Adipocyte (in vitro differentiated cells): ENCODE results near the gene ZBTB5.
"Not testable (repeated sequence)": the region's sequence is repeated elsewhere in the genome, so short reads cannot be mapped to it uniquely, and the experiment has no call there.

Source experiments
- DNase-seq: peaks from one replicate; pipeline ENCODE4 v3.0.0-alpha.2; 2015; ENCODE audit warnings: low read depth
- H3K27me3 ChIP-seq: replicated peaks from 2 replicates; pipeline ENCODE4 v1.7.0; 2013; ENCODE audit warnings: mild to moderate bottlenecking, low read length, moderate library complexity; ENCODE audit not compliant: control insufficient read depth, insufficient read depth
- H3K36me3 ChIP-seq: 2 replicates; pipeline ENCODE4 v1.7.0; 2013; ENCODE audit warnings: low read length, mild to moderate bottlenecking, moderate library complexity; ENCODE audit not compliant: control insufficient read depth, insufficient read depth, severe bottlenecking
- H3K4me1 ChIP-seq: 2 replicates; pipeline ENCODE4 v1.7.0; 2013; ENCODE audit warnings: mild to moderate bottlenecking, low read length, moderate library complexity; ENCODE audit not compliant: control insufficient read depth, insufficient read depth
- H3K4me3 ChIP-seq: 2 replicates; pipeline ENCODE4 v1.7.0; 2013; ENCODE audit warnings: mild to moderate bottlenecking, low read length, moderate library complexity
- H3K9ac ChIP-seq: 2 replicates; pipeline ENCODE4 v1.7.0; 2013; ENCODE audit warnings: mild to moderate bottlenecking, low read length, moderate library complexity
- H3K9me3 ChIP-seq: 2 replicates; pipeline ENCODE4 v1.7.0; 2013; ENCODE audit warnings: mild to moderate bottlenecking, low read length, moderate library complexity; ENCODE audit not compliant: control insufficient read depth

ZBTB5 gene

GRCh38 chr9:37485389-37486255, 20.4 kb upstream of the ZBTB5 start, which contains the start of gene POLR1E:
POLR1E (plus strand) TSS chr9:37485948; CDS start chr9:37486048, 100 bp downstream.
- Histone ChIP-seq H3K36me3 (peaks cover 30% of the 10 kb centered on the region), H3K4me3 (peak within 1 kb of the TSS; percentile 95), H3K9ac (peak within 1 kb of the TSS; percentile 93), H3K27me3 (no peaks in the 10 kb centered on the region), H3K9me3 (no peaks in the 10 kb centered on the region), H3K4me1 (peaks cover 31% of the 10 kb centered on the region)
- DNase-seq: peak; percentile 96

GRCh38 chr9:37480759-37481158, 15.5 kb upstream of the ZBTB5 start:
- Histone ChIP-seq H3K36me3 (no peaks in the 10 kb centered on the region), H3K4me3 (no peak overlapping the region), H3K9me3 (no peaks in the 10 kb centered on the region), H3K27me3 (no peaks in the 10 kb centered on the region), H3K9ac (no peak overlapping the region), H3K4me1 (peaks cover 4% of the 10 kb centered on the region)
- DNase-seq: no peak

GRCh38 chr9:37477987-37478619, 12.9 kb upstream of the ZBTB5 start:
- DNase-seq, H3K27me3 ChIP-seq, H3K9me3 ChIP-seq, H3K4me3 ChIP-seq, H3K4me1 ChIP-seq, H3K36me3 ChIP-seq, H3K9ac ChIP-seq: not testable (repeated sequence)

- not testable (repeated sequence) for H3K36me3 ChIP-seq, H3K27me3 ChIP-seq, H3K9me3 ChIP-seq, H3K4me1 ChIP-seq, H3K9ac ChIP-seq, H3K4me3 ChIP-seq, DNase-seq
Observed at GRCh38 chr9:37477443-37477842, 12.2 kb upstream of the ZBTB5 start.

GRCh38 chr9:37476930-37477329, 11.7 kb upstream of the ZBTB5 start:
- H3K36me3 ChIP-seq: no peaks in the 10 kb centered on the region
- H3K9me3 ChIP-seq: peaks cover 9% of the 10 kb centered on the region
- H3K9ac ChIP-seq: no peak overlapping the region
- no peaks in the 10 kb centered on the region for H3K27me3 ChIP-seq
- peaks cover under 1% of the 10 kb centered on the region for H3K4me1 ChIP-seq
- H3K4me3 ChIP-seq: no peak overlapping the region
- DNase-seq: no peak

- no peaks in the 10 kb centered on the region for H3K36me3 ChIP-seq
- no peak overlapping the region for H3K4me3 ChIP-seq
- no peak overlapping the region for H3K9ac ChIP-seq
- no peak for DNase-seq
- H3K27me3 ChIP-seq: no peaks in the 10 kb centered on the region
- H3K9me3 ChIP-seq: peaks cover 9% of the 10 kb centered on the region
- peaks cover 4% of the 10 kb centered on the region for H3K4me1 ChIP-seq
Observed at GRCh38 chr9:37474438-37474837, 9.2 kb upstream of the ZBTB5 start.

- H3K4me1 ChIP-seq, H3K27me3 ChIP-seq, H3K4me3 ChIP-seq, H3K36me3 ChIP-seq, H3K9ac ChIP-seq, H3K9me3 ChIP-seq, DNase-seq: not testable (repeated sequence)
Observed at GRCh38 chr9:37473982-37474381, 8.7 kb upstream of the ZBTB5 start.

GRCh38 chr9:37471942-37472684, 6.9 kb upstream of the ZBTB5 start:
- peak overlapping the region; percentile 79 for H3K4me3 ChIP-seq
- peak; percentile 87 for DNase-seq
- H3K9ac ChIP-seq: peak overlapping the region; percentile 87
- no peaks in the 10 kb centered on the region for H3K27me3 ChIP-seq
- peaks cover 9% of the 10 kb centered on the region for H3K9me3 ChIP-seq
- peaks cover 4% of the 10 kb centered on the region for H3K4me1 ChIP-seq
- no peaks in the 10 kb centered on the region for H3K36me3 ChIP-seq

GRCh38 chr9:37468620-37469019, 3.4 kb upstream of the ZBTB5 start:
- Histone ChIP-seq H3K4me1 (peaks cover 16% of the 10 kb centered on the region), H3K36me3 (no peaks in the 10 kb centered on the region), H3K9ac (no peak overlapping the region), H3K4me3 (no peak overlapping the region), H3K27me3 (no peaks in the 10 kb centered on the region), H3K9me3 (no peaks in the 10 kb centered on the region)
- no peak for DNase-seq

- H3K4me3 ChIP-seq, H3K9me3 ChIP-seq, H3K27me3 ChIP-seq, DNase-seq, H3K9ac ChIP-seq, H3K36me3 ChIP-seq: not testable (repeated sequence)
- H3K4me1 ChIP-seq: peaks cover 25% of the 10 kb centered on the region
Observed at GRCh38 chr9:37467530-37467929, 2.3 kb upstream of the ZBTB5 start.

- H3K27me3 ChIP-seq: no peaks in the 10 kb centered on the region
- DNase-seq: peak; percentile 84
- H3K4me1 ChIP-seq: peaks cover 26% of the 10 kb centered on the region
- H3K4me3 ChIP-seq: peak overlapping the region; percentile 91
- H3K36me3 ChIP-seq: no peaks in the 10 kb centered on the region
- H3K9ac ChIP-seq: peak overlapping the region; percentile 95
- H3K9me3 ChIP-seq: no peaks in the 10 kb centered on the region
Observed at GRCh38 chr9:37466037-37466709, 923 bp upstream of the ZBTB5 start.
